ENCODE measurements around the gene SPO11.

The SPO11 gene

GRCh38 chr20:57310821-57311514 is 18.6 kb upstream of the SPO11 start:
- no peak for DNase-seq (ENCODE audit: low read depth)

GRCh38 chr20:57312138-57312537 is 17.5 kb upstream of the SPO11 start:
- DNase-seq (ENCODE audit: low read depth), result no peak

DNA sequence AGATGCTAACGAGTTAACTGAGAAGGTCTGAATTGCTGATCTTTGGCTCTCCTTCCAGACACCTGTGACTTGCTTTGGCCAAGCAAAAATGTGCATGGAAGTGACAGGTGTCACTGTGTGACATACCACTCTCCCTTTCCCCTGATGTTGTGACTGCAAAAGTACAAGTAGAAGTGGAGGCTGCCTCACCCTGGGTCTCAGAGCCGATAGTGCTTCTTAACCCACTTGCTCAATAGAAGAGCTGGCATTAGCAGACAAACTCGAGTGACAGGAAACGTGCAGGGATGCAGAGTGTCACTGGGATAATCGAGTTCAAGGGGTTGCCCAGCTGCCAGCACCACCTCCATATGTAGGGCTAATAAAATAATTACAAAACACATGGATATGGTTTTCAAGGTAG is 16.4 kb upstream of the SPO11 start:
- no peak for DNase-seq (ENCODE audit: low read depth)

DNA sequence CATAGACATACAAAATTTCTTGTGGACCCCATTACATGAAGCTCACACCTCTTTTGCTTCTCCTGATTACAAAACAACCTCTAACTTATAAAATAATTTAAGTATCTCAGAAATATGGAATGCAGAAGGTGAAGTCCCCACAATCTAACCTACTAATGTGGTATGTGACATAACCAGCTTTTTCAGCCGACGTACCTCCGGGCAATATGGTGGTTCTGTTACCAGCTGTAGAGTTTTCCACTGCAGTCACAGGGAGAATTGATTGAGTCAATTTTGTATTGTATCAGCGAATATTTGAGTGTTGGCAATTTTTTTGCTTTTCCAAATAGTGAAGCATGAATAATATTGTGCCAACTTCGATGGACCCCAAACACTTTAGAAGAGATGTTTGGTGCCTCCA is 15.7 kb upstream of the SPO11 start:
- DNase-seq (ENCODE audit: low read depth), result no peak

DNA sequence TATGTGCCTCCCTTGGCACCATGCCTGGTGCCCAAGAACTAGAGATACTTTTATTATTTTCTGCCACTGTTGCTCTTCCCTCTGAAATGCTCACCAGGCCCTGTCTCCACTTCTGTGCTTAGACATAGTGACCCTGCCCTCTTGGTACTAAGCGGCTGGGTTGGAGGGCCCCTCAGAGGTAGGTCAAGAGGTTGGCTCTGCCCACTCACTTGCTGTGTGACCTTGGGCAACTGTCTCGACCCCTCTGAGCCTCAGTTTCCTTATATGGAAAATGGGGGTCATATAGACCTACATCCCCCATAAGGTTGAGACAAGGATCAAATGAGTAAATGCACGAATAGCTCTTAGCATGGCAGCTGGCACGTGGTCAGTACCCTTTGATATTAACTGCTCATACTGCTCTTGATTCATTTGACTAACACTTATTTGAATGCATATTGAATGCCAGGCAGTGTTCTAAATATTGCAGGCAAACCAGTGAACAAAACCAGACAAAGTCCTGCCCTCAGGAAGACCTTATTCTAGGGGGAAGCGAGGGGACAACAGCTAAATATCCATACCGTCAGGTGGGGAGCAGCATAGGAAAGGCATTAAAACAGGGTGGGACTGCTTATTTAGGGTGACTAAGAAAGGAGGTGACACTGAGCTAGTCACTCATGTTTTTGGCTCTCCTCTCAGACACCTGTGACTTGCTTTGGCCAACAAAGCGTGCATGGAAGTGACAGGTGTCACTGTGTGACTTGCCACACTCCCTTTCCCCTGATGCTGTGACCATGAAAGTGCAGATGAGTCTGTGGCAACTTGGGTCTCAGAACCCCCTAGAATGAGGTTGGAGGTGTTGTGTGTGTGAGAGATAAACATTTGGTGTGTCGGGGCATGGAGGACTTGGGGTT is 14.3 kb upstream of the SPO11 start:
- no peak for DNase-seq (ENCODE audit: low read depth)

GRCh38 chr20:57315976-57316480 is 13.6 kb upstream of the SPO11 start:
- no peak for DNase-seq (ENCODE audit: low read depth)

DNA sequence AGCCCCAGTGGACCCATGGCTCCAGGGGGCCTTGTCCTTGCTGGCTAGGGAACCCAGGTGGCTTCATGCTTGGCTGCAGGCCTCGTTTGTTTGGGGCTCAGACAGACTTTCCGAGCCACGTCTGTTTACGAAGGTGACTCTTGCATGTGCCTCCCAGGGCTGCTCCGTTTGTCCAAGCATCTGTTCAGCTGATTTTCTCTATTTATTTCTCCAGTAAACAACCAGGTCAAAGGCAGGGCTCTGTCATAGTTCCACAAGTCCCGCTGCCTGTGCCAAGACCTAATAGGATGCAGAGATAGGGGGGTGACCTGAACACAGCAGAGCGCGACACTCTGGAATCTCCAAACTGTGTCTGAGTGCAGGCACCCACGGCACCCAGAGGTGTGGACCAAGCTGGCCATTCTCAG is 12.8 kb upstream of the SPO11 start:
- no peak for DNase-seq (ENCODE audit: low read depth)

DNA sequence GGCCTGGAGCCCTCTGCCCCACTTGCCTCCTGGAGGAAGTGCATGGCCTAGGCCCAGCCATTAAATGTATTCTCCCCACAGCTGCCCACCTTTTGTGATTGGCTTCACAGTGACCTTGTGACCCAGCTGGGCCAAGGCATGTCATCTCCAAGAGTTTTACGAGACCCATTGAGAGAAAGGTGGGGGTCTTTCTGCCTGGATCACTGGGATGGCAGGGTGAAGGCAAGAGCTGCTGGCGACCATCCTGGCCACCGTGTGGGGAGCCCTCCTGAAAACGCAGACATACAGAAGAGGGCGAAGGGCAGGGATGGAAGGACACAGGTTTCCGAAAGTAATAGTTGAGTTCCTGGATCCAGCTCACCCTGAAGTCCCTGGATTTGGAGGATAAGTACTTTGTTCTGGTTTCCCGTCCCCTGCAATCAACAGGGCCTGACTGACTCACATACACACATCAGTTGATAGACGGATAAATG is 12.3 kb upstream of the SPO11 start:
- no peak for DNase-seq (ENCODE audit: low read depth)

- no peak for DNase-seq (ENCODE audit: low read depth)
Measured at GRCh38 chr20:57317789-57318371, 11.7 kb upstream of the SPO11 start.

GRCh38 chr20:57319584-57319983 is 10.0 kb upstream of the SPO11 start:
- DNase-seq (ENCODE audit: low read depth), result no peak

DNA sequence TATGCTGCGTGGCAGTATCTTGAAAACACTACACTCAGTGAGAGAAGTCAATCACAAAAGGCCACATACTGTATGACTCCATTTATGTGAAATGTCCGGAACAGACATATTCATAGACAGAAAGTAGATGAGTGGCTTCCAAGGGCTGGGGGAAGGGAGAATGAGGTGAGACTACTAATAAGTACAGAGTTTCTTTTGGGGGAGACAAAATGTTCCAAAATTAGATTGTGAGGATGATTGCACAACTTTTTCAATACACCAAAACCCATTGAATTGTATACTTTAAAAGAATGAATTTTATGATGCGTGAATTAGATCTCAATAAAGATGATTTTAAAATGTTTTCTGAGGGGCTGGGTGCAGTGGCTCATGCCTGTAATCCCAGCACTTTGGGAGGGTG is 9.2 kb upstream of the SPO11 start:
- DNase-seq (ENCODE audit: low read depth), result no peak

DNA sequence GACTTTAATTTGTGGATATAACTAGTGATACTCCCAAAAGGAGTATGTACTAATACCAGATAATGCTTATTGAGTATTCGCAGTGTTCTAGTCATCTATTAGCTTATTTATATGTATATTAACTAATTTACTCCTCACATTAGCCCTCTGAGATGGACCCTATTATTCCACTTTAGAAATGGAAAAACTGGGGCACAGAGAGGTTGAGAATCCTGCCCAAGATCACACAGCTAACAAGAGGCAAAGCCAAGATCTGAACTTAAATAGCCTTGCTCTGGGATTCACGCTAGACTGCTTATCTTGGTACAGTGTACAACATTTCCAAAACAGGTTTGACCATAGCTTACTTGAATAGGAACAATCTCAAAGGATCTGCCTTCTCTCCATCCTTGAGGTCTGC is 8.5 kb upstream of the SPO11 start:
- DNase-seq (ENCODE audit: low read depth), result no peak

DNA sequence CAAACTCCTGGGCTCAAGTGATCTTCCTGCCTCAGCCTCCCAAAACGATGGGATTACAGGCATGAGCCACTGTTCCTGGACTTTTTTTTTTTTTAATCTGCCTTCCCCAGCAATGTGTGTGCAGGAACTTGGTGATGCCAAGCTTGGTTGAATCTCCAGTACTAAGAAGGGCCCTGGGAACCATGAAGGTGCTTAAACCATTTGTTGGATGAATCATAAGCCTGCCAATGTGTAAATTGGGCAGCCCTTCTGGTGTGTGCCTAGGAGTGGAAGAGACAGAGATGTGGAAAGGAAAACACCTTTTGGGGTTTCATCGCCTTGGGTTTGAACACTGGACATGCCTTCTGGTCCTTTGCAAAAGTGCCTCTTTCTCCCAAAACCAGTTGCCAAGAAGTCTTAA is 7.1 kb upstream of the SPO11 start:
- no peak for DNase-seq (ENCODE audit: low read depth)

- DNase-seq (ENCODE audit: low read depth), result no peak
Measured at GRCh38 chr20:57323034-57323433, 6.6 kb upstream of the SPO11 start.

DNA sequence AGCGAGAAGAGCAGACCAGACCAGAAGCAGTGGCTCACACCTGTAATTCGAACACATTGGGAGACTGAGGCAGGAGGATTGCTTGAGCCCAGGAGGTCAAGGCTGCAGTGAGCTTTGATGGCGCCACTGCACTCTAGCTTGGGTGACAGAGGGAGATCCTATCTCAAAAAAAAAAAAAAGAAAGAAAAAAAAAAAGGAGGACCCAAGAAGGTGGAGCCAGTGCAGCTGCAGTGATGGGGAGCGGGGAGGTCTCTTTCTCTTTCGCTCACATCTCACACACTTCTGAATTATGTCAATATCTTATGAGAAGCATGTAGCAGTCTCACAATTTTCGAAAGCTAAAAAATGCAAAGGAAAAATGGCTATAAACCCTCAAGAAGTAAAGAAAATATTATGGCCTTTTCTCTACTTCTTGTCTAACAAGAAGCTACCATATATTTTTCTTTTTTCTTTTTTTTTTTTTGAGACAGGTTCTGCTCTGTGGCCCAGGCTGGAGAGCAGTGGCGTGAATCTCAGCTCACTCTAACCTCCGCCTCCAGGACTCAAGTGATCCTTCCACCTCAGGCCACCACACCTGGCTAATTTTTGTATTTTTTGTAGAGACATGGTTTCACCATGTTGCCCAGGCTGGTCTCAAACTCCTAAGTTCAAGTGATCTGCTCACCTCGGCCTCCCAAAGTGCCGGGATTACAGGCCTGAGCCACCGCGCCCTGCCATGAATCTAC is 3.8 kb upstream of the SPO11 start:
- DNase-seq (ENCODE audit: low read depth), result no peak

DNA sequence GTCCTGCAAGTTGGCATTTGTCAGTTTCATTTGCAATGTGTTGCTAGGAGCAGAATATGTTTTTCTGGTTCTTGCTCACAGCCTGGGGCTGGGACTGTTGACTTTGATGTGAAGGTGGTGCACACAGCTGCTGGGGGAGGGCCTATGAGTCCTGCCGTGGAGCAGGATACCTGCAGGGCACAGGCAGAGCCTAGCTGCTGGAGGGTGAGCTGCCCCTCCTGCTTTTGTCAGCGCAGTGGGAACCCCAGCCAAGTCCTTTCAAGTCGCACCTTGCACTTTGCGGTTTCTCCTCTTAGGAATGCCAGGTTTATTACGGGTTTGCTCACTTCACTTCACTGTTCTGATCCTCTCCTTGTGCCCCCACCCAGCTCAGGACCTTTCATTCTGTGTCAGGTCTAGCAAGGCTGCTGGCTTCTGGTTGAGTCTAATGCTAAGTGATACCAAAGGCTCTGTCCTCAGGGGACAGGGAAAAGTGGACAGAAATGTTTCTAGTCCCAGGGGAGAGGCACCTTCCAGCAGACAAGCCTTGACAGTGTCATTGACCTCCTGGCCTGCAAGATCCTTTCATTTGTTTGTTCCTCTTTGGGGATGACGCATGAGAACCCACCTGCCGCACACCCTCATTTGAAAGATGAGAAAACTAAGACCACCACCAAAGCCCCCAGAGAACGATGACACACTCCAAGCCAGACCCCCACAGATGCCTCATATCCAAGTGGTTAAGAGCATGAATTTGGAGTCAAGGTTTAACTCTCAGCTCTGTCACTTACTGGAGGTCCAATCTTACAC is 2.7 kb upstream of the SPO11 start:
- DNase-seq (ENCODE audit: low read depth), result no peak

DNA sequence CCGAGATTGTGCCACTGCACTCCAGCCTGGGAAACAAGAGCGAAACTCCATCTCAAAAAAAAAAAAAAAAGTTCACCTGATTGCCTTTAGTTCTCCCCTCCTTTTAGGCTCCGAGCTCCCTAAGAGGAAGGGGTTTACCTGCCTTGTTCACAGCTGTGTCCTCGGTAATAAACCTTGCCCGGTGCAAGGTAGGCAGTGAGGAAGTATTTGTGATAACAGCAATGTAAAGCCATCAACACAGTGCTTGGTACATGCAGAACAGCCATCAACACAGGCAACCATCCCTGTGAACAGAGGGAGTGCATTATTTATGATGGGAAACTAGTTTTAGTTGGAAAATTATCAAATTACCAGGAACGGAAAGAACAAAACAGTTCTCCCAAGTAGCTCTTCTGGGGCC is 1.8 kb upstream of the SPO11 start:
- DNase-seq (ENCODE audit: low read depth), result no peak

DNA sequence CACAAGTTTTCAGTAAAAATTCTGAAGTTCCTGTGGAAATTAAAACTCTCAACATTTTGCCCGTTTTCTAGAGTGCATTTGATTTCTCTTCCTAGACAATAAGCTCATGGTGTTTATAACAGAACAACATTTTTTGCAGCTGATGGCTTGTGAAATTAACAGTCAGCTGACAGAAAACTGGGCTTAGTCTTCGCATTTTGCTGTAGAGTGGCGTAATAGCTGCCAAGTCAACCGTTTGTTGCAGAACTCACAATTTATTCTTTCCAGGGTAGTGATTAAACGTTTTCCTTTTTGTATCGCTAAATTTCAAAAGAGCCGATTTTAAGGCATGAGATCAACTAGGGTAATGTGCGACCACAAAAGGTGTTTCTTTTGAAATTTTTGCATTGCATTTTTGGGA is 1.4 kb downstream of the SPO11 start:
- no peak for DNase-seq (ENCODE audit: low read depth)

DNA sequence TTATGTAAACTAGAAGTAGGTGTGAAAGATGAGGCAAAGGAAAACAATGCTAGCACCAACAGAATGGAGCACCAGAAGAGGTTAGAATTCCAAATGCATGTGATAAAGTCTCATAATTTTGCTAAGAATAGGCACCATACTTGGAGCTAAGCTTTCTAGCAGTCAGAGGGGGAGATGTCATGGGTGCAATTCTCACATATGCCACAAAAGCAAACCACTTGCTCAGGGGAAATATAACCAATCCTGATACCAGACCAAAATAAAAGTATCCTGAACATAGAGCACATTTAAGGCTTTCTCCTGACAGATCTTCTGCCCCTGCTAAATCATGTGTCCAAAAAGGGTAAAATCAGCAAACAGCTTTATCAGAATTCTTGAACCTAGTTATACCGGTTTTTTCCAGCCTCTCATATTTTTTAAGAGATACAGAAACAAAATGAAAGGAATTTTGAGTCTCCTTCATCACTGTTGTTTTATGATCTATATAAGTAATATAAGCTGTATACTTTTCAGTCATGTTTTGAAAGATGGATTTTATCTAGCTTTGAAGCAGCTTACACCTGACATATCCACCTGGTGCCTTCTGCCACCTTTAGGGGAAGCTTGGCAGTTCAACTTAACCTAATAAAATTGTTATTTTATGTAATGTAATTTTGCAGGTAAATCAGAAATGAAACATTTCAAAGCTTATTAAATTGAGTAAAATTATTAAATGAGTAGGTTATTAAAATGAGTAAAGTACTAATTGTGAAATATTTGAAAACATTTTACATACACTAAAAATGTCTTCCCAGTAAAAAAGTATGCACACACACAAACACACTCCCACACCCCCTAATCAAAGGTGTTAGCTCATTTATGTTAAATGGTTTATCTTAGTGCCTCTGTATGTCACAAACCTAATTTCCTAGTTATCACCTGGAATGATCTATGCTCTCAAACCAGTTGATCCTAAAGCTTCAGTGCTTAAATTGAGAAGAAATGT is 2.8 kb downstream of the SPO11 start:
- no peak for DNase-seq (ENCODE audit: low read depth)

DNA sequence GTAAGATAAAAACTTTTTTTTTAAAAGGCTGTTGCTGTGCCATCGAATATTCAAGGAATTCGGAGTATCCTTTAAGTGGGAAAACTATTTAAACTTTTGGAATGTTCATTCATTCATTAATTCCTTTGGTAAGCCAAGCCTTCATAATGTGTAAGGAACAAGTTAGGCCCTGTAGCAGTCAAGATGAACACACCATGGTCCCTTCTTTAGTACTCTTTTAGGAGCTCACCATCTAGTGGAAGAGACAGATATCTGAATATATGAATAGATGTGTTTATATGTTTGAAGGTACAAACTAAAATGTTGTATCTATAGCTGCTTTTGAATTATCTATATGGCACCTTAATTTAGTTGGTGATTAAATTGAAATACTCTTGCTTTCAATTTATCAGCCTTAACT is 5.8 kb downstream of the SPO11 start:
- DNase-seq (ENCODE audit: low read depth), result no peak

Data from activated T-helper 9 cell treated with anti-CD3 and anti-CD28 coated beads, Interleukin-2, amount 50 U/mL, for 16 hours (primary cell).